Measurements from ENCODE around the gene SHLD1. TPM values are rescaled to one million over a fixed set of nuclear protein-coding genes. Genes with fewer than 3 reads are reported as not detected.

Gene SHLD1
- polyA plus RNA-seq, 1 donor (not counting 4 experiments of a cell fraction or from before 2014, with no cell fraction given), result 3.2 TPM

DNA sequence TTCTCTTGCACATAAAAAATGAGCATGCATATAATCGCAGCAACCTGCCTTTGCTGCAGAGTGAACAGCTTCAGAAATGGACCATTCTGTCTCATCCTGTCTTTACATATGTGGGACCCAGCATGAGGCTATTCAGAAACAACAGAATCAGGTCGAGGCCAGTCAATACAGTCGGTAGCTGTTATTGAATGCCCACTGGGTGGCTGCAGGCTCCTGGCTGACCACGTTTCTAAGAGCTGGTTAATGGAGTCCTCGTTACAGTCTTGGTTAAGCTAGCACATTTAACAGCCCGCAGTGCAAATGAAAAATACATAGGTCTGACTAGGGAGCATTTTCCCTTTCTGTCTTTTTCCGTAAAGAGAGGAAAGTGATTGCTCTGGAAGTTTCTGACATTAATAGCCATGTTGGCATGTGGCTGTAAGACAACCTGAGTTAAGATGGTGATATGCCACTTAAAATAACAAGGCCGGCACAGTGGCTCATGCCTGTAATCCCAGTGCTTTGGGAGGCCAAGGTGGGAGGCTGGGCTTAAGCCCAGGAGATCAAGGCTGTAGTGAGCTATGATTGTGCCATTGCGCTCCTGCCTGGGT is 75.0 kb downstream of the SHLD1 start:
- Histone ChIP-seq H3K9me1 (ENCODE audit: control insufficient read depth, extremely low read depth, insufficient read depth, low read length) (no peaks in the 10 kb centered on the region), H3K27ac (ENCODE audit: control insufficient read depth, insufficient read depth, low read length) (no peak overlapping the region), H2AFZ (ENCODE audit: control insufficient read depth, low read length) (no peak overlapping the region), H3K79me2 (ENCODE audit: control insufficient read depth, insufficient read depth, low read length) (no peaks in the 10 kb centered on the region), H3K36me3 (ENCODE audit: control insufficient read depth in 2 of 2, extremely low read depth in 1 of 2, insufficient read depth in 2 of 2, low read length in 2 of 2) (no peaks in the 10 kb centered on the region), H3K27me3 (ENCODE audit: control insufficient read depth, extremely low read depth, insufficient read depth, low read length) (no peaks in the 10 kb centered on the region), H3K4me3 (ENCODE audit: control insufficient read depth in 2 of 3, extremely low read depth in 1 of 3, insufficient read depth in 2 of 3, low read depth in 1 of 3, low read length in 3 of 3) (no peak overlapping the region), H3K9ac (ENCODE audit: control insufficient read depth, extremely low read depth, insufficient read depth, low read length) (no peak overlapping the region), H3K4me2 (ENCODE audit: control insufficient read depth, extremely low read depth, insufficient read depth, low read depth, low read length) (no peak overlapping the region), H3K4me1 (ENCODE audit: control insufficient read depth, extremely low read depth, insufficient read depth, low read length) (peaks cover 6% of the 10 kb centered on the region), H3K9me3 (ENCODE audit: control insufficient read depth, low read depth, low read length) (no peaks in the 10 kb centered on the region), H4K20me1 (ENCODE audit: control insufficient read depth, extremely low read depth, insufficient read depth, low read length) (no peaks in the 10 kb centered on the region)
- no peak for TF ChIP-seq EZH2 (IDR thresholded peaks at IDR 0.05; ENCODE audit: low read length)
- TF ChIP-seq, protein P1, sequence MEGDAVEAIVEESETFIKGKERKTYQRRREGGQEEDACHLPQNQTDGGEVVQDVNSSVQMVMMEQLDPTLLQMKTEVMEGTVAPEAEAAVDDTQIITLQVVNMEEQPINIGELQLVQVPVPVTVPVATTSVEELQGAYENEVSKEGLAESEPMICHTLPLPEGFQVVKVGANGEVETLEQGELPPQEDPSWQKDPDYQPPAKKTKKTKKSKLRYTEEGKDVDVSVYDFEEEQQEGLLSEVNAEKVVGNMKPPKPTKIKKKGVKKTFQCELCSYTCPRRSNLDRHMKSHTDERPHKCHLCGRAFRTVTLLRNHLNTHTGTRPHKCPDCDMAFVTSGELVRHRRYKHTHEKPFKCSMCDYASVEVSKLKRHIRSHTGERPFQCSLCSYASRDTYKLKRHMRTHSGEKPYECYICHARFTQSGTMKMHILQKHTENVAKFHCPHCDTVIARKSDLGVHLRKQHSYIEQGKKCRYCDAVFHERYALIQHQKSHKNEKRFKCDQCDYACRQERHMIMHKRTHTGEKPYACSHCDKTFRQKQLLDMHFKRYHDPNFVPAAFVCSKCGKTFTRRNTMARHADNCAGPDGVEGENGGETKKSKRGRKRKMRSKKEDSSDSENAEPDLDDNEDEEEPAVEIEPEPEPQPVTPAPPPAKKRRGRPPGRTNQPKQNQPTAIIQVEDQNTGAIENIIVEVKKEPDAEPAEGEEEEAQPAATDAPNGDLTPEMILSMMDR (optimal IDR thresholded peaks at IDR 0.05 in 1 of 3, IDR thresholded peaks at IDR 0.05 in 1 of 3, conservative IDR thresholded peaks at IDR 0.05 in 1 of 3; ENCODE audit: extremely low read depth in 1 of 3, insufficient read depth in 2 of 3, low read length in 3 of 3), result no peak
- no peak for DNase-seq (ENCODE audit: low read depth, low spot score)
- FAIRE-seq, result no peak
- dilution Hi-C loops (cut with MboI; ENCODE audit: extremely low pct_ligation_motif_present, low sequenced_read_pairs), result no loop called here

DNA sequence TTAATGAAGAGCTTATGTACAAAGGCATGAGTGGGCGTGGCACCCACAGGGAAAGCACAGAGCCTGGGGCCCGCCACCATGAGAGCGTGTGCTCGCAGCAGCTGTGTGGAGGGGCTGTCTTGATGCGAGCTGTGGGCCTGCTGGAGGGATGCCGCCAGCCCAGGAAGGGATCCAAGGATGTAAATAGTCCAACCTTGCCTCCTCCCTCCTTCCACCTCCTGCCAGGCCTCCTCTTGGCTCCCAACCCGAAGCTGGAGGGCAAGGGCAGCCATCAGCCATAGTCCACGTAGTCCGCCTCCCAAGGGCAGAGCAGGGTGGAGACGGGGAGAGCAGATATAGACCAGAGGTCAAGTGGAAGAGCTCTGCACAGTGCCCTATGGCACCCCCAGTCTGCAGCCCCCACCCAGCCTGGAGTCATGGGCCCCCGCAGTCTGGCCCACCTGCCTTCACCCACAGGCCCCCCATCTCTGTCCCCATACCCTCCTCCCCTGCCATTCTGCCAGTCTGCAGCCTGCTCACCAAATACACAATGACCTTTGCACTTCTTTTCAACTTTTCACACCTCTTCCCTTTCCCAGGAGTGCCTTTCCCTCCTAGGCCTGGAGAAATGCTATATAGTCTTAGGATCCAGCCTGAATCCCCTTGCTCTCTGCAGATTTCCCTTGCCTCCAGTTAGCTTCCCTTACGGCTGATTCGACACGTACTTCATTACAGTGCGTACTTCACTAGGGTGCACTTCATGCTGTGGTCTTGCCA is 77.1 kb downstream of the SHLD1 start:
- no peak overlapping the region for H3K4me2 ChIP-seq (ENCODE audit: control insufficient read depth, extremely low read depth, insufficient read depth, low read depth, low read length)
- H3K36me3 ChIP-seq (ENCODE audit: control insufficient read depth in 2 of 2, extremely low read depth in 1 of 2, insufficient read depth in 2 of 2, low read length in 2 of 2), result no peaks in the 10 kb centered on the region
- H3K9me3 ChIP-seq (ENCODE audit: control insufficient read depth, low read depth, low read length), result no peaks in the 10 kb centered on the region
- no peaks in the 10 kb centered on the region for H4K20me1 ChIP-seq (ENCODE audit: control insufficient read depth, extremely low read depth, insufficient read depth, low read length)
- no peak overlapping the region for H3K9ac ChIP-seq (ENCODE audit: control insufficient read depth, extremely low read depth, insufficient read depth, low read length)
- TF ChIP-seq, protein P1 (optimal IDR thresholded peaks at IDR 0.05 in 1 of 3, IDR thresholded peaks at IDR 0.05 in 1 of 3, conservative IDR thresholded peaks at IDR 0.05 in 1 of 3; ENCODE audit: extremely low read depth in 1 of 3, insufficient read depth in 2 of 3, low read length in 3 of 3), result no peak
- TF ChIP-seq EZH2 (IDR thresholded peaks at IDR 0.05; ENCODE audit: low read length), result no peak
- H3K27ac ChIP-seq (ENCODE audit: control insufficient read depth, insufficient read depth, low read length), result no peak overlapping the region
- dilution Hi-C loops (cut with MboI; ENCODE audit: extremely low pct_ligation_motif_present, low sequenced_read_pairs), result no loop called here
- no peak overlapping the region for H2AFZ ChIP-seq (ENCODE audit: control insufficient read depth, low read length)
- no peaks in the 10 kb centered on the region for H3K9me1 ChIP-seq (ENCODE audit: control insufficient read depth, extremely low read depth, insufficient read depth, low read length)
- H3K27me3 ChIP-seq (ENCODE audit: control insufficient read depth, extremely low read depth, insufficient read depth, low read length), result no peaks in the 10 kb centered on the region
- H3K4me3 ChIP-seq (ENCODE audit: control insufficient read depth in 2 of 3, extremely low read depth in 1 of 3, insufficient read depth in 2 of 3, low read depth in 1 of 3, low read length in 3 of 3), result no peak overlapping the region
- FAIRE-seq, result no peak
- no peaks in the 10 kb centered on the region for H3K79me2 ChIP-seq (ENCODE audit: control insufficient read depth, insufficient read depth, low read length)
- peaks cover 6% of the 10 kb centered on the region for H3K4me1 ChIP-seq (ENCODE audit: control insufficient read depth, extremely low read depth, insufficient read depth, low read length)
- no peak for DNase-seq (ENCODE audit: low read depth, low spot score)

Measured in keratinocyte (primary cell).